GM19193 (cell line): ENCODE data around the gene GRID1.

ENCODE experiments used
- POLR2A ChIP-seq: IDR thresholded peaks from 4 replicates; pipeline ENCODE4 v1.6.1; 2011; ENCODE audit not compliant: insufficient read depth, insufficient read length; ENCODE audit errors: extremely low read depth

Gene GRID1

DNA sequence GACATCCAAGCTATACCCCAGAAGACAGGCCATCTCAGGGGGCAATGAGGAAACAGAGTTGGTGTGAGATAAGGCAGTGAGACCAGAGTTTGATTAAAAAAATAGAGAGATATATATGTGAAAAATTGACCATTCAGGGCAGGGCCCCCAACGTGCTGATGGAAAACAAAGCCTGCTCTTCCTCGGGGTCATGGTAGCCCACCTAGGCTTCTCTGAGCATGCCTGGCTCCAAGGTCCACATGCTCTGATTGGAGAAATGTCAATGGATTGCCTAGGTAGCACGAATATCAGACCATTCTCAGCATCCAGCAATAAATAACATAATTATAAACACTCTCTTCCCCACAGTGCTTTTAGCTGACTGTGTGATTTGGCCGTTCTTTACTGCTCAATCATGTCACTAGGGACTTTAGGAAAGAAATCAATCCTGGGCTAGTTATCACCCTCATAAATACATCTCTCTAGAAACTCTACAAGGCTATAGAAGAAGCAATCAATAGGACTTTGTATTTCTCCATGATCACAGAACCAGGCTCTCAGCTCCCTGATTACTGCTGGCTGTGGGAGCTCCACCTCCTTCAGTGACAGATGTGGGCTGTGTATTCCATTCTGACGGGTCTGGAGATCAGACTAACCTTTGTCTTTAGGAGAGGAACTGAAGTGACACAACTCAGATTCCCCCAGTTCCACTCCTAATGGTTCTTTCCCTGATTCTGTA is 766.4 kb downstream of the GRID1 start:
- TF ChIP-seq POLR2A, result no peak

DNA sequence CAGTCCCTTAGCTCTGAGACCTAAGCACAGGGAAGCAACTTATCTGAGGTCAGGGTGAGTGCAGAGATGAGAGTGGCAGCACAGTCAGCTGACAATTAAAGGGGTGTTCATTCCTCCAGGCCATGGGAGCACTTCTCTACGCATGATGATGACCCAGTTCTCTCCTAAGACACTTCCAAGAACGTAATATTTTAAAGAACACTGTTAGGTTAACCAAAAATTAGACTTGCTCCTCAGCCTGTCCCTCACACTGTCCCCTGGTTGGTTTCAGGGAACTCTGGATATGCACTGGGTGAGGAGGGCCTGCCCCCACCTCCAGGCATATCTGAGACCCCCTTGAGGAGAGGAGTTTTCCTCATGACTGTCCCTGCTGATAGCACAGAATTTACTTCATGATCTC is 767.5 kb downstream of the GRID1 start:
- no peak for TF ChIP-seq POLR2A

DNA sequence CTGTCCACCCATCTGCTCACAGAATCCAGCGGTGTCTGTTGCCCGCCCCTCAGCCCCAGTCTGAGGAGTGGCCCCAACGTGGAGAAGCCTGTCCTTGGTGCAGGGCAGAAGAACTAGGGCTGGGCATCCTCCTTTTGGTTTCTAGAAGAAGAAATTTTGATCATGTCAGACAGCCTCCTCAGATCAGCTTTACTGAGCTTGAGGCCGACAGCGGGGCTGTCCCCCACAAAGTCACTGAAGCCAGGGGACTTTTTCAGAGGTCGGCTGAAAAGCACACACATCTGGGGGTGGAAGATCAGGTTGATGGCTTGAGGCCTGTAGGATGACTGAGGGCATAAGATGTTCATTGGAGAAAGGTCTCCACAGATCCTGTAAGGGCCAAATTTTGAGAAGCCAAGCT is 767.9 kb downstream of the GRID1 start:
- TF ChIP-seq POLR2A, result no peak

DNA sequence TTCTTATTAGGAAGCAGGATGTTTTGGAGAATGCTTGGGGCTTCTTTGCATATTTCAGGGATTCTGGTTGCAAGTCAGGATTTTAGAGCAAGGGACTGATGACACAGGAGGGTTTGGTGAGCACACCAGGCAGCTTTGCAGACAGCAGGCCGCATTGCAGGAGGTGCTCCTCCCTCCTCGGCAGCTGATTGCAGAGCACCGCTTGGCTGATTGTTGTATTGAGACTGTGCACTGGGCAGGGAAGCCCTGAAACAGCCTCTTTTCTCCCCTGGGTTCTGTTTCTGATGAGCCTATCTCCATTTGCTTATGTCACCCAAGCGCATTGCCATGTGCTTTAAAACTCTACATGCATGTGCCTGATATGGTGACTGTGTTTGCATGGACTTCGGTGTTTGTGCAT is 769.6 kb downstream of the GRID1 start:
- no peak for TF ChIP-seq POLR2A

DNA sequence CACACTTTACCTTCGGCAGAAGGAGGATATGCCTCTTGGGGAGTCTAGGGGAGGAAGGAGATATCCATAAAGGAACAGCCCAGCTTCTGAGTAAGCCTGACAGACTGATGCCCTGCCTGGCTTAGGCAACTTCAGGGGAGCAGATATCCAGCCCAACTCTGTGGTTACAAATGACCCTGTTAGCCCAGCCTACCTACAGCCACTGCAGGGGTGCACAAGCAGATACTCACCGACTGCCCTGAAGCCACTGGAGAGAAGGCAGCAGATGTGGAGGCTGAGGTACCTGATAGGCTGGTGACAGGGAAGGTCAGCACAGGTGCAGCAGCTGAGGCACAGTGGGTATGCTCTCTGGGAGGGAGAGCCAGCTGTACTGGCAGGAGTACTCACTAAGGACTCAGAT is 770.2 kb downstream of the GRID1 start:
- no peak for TF ChIP-seq POLR2A

DNA sequence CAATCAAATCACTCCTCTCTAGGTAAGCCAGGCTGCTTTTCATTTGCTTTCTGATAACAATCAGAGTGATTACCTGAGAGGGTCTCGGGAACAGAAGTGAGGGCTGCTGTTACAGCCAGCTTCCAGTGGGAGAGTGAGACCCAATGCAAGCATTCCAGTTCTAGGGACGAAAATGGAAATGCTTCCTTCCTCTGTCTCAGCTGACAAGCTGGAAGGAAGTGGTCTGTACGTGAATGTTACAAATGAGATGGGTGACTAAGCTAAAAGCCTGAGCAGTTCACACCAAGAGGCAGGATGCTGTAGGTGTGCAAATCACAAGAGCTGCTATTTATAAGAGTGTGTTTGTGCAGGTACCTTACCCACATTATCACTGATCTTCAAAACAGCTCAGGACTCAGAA is 772.4 kb downstream of the GRID1 start:
- no peak for TF ChIP-seq POLR2A

DNA sequence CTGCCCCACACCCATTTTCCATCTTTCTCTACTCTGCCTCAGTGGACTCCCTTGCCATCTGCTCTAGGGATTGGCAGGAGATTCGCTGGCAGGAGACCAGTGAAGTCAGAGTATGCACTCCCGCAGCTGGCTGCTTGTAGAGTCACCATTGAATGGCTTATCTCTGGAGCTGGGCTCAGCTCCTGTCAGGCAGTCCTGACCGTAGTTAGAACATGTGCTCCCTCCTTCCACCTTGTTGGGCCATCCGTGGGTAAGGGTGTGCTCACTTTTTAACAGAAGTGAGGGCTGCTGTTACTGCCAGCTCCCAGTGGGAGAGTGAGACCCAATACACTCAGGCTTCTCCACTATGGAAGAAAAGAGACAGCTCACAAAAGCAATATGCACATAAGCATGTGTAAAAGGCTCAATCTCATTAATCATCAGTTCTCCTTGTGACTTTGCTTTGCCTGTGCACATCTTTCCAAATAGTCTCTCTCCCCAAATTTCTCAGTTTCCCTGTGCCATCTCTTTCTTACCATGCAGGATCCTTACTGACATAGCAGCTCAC is 773.3 kb downstream of the GRID1 start:
- no peak for TF ChIP-seq POLR2A

DNA sequence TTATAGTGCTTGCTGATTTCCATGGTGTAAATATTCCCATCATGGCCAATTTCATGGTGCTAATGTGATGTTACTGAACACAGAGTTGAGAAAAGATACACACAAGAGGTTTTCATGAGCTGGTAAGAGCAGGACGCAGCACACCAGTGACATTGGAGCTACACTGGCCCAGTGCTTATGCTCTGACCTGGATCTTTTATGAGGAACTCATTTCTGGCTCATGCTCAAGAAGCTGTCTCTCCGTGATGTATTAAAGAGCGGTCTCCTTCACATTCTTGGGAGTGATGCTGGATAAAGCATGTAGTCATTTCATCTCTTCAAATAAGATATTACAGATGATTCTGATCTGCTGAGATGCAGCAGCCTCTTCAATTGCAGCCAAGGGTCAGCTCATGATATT is 785.2 kb downstream of the GRID1 start:
- TF ChIP-seq POLR2A, result no peak

DNA sequence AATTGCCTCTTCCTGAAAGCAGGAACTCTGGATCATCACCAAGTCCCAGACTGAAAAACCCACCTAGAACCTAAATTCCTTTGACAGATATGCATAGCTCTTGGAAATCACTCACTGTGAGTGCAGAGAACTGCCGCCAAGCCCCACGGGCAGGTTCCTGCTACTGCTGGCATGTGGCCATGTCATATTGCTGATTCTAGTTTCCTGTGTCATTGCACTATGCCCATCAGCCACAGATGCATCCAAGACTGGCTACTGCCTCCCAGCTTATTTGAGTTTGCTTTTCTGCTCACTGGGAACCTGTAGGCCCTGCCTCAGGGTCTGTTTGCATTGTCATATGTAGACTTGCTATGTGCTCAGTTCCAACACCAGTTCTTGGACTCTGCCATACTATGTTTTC is 786.0 kb downstream of the GRID1 start:
- TF ChIP-seq POLR2A, result no peak

DNA sequence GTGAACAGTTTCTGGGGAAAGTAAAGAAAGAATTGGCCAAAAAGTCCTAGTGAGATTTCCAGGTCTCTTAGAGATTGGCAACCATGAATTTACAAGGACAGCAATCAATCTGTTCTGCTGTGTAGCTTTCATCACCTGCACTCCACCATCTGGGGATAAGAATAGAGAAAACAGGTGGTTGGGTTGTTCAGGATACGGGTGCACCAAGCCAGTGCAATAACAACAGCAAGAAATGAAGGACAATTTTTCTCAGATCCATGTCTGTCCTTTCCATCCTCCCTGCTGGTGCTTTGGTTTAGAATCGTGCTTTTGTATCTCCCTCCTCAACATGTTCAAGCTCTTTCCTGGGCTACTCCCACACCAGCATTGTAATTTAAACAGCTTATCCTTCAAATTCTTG is 787.7 kb downstream of the GRID1 start:
- TF ChIP-seq POLR2A, result no peak

DNA sequence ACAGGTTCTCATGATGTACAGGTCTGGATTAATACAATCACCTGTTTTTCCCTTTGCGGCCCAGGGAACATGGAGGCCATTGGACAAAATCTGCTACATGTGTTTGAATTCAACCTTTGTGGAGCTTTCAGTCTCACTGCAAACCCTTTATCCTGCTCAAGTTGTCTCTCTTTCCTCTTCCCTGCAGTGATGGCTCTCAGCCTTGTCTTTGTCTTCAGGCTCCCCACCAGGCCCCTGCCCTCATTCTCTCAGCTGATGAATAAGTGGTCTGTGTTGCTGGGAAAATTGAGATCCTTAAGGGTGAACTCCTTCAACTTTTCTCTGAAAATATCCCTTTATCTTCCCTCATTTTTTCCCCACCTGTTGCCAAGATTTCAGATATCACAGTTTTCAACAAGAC is 791.2 kb downstream of the GRID1 start:
- TF ChIP-seq POLR2A, result no peak

DNA sequence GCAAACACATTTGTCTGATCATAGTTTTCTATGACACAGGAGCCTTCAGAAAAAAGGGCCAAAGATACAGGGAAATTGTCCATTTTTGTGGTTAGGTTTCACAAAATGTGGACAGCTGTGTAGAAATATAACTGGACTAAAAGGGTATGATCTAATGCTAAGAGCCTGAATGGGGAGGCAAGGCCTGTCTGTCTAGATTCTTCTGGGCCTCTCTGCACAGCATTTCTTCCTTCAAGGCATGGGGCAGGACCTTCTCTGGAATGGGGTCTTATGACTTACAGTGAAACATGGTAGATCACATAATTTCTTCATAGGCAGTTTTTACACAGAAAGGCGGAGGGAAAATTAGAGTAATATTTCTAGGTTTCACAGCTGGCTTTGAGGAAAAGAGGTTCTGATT is 795.7 kb downstream of the GRID1 start:
- TF ChIP-seq POLR2A, result no peak

DNA sequence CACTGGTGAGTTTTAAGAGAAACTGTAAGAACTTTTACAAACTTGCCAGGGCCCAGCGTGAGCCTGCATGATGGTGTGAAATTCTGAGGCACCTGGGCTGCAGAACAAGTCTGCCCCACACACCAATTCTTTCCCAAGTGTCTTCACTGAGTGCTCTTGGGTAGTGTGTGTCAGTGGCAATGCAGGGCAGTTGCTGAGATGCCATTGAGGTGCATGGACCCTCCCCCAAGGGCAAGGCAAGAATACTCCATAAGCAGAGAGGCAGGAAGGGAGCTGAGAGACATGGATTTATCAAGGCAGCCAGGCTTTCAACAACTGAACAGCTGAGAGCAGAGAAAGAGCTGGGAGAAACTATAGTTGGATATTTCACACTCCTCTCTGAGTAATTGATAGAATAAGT is 801.2 kb downstream of the GRID1 start:
- TF ChIP-seq POLR2A, result no peak

DNA sequence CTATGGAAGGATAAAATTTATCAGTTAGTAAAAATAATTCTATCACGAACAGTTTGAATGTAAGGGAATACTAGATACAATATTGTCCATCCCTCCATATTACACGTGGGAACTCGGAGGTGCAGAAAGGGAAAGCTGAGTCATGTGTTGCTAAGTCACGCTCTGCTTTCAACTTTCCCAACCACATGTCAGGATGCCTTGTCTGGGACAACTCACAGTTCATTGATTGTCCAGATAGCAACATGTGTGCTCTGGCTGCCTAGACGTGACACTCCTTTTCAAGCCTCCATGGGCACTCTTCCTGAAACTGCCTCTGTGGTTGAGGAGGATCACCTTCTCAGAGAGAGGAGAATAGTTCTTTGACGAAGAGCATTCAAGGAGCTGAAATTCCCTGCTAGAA is 808.1 kb downstream of the GRID1 start:
- TF ChIP-seq POLR2A, result no peak

DNA sequence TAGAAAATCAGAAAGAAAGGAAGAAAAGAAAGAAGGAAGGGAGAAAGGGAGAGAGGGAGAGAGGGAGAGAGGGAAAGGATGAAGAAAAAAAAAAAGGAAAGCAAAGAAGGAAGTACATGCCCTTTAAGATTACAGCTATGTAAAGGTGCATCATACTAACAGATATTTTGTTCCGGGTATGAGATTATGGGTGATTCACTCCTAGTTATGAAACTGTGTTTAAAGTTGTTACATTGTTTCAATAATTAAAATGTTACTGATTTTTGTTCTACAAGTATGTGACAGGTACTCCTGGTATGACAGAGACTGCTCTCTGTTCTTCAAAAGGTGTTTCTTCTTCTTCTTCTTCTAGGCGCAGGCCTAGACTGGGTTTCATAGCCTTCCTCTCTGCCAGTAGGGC is 808.9 kb downstream of the GRID1 start:
- TF ChIP-seq POLR2A, result no peak

DNA sequence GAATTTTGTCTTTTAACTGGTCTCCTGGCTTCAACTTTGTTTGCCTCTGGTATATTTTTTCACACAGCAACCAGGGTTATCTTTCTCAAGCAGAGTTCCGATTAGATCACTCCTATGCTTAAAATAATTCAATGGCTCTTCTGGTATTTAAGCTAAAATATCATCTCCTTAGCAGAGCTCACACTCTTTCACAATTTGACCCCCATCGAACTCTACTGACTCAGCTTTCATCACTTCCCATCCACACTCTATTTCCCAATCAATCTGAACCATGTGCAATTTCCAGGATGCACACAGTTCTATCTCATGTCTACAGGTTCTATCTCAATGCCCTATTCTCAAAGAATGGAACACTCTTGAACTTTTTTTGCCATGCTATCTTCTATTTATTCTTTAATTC is 809.5 kb downstream of the GRID1 start:
- no peak for TF ChIP-seq POLR2A
